ENCODE results near the gene MED10.

GRCh38 chr5:6343951-6344592, 34.3 kb downstream of the MED10 start:
- TF ChIP-seq POLR2AphosphoS5 (IDR thresholded peaks at IDR 0.05) (no peak), CTCF (IDR thresholded peaks at IDR 0.05) (no peak)
